Activated CD8-positive, alpha-beta memory T cell treated with anti-CD3 and anti-CD28 coated beads for 4 hours (primary cell): ENCODE data around the gene PRKAA1.
"Not testable (repeated sequence)": the region's sequence is repeated elsewhere in the genome, so short reads cannot be mapped to it uniquely, and the experiment has no call there.

Experiments
- DNase-seq, 2 donors: peaks; one replicate each; pipeline ENCODE4 v3.0.0-alpha.2; 2020; ENCODE audit warnings: low read depth in 2 of 2

PRKAA1 gene

DNA sequence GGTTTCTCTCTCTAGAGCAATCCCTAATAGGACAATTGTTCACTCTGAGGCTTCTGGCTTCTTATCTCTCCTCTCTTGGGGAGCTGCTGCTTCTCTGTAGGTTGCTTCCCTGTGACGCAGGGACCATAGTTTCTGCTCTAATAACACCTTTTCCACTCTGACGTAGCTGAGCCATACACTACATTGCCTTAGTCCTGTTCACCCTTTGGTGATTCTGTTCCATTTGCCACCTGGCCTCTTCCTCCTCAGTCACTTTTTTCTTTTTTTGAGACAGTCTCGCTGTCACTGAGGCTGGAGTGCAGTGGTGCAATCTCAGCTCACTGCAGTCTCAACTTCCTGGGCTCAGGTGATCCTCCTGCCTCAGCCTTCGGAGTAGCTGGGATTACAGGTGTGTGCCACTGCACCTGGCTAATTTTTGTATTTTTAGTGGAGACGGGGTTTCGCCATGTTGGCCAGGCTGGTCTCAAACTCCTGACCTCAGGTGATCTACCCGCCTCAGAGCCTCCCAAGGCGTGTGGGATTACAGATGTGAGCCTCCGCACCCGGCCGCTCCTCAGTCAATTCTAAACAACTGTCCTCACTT is 27.4 kb upstream of the PRKAA1 start:
- not testable (repeated sequence) for DNase-seq

- no peak for DNase-seq
Observed at GRCh38 chr5:40823459-40823858, 25.3 kb upstream of the PRKAA1 start.

GRCh38 chr5:40813698-40814281 is 15.6 kb upstream of the PRKAA1 start:
- no peak for DNase-seq

GRCh38 chr5:40812125-40812524 is 14.0 kb upstream of the PRKAA1 start:
- DNase-seq, result no peak

- no peak for DNase-seq
Observed at GRCh38 chr5:40801771-40802562, 3.8 kb upstream of the PRKAA1 start.

DNA sequence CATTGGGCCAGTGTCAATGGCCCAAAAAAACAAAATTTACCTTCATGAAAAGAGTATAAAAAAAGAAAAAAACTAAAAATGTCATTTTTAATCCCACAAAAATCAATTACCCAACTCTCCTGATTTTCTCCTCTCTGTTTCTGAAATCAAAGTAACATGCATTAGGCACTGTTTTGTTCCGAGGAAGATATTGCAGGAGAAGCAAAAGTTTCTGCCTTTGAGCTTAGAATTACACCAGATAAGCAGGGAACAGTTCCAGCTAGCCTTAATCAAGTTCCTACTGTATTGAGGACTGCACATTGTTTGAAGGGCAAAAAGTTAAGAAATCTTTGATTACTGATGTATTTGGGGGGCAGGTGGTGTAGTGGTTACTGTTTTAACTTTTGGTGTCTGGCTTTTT is 1.1 kb upstream of the PRKAA1 start:
- no peak for DNase-seq

DNA sequence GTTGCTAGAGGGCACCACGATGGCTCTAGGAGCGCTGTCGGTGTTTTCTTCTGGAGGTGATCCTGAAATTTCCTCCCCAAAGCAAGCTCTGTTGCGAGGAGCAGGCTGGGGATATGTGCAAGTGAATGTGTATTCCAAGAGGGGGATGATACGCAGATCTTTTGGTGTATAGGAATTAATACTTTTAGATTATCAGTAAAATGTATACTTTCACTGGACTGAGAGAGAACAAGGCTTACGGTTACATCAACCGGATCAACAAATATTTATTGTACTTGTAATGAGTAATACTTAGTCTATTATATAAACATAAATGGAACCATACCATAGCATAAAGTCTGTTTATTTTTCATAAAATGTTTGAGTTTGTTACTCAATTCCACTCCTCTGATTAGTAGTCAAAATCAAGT is 632 bp upstream of the PRKAA1 start:
- no peak for DNase-seq

DNA sequence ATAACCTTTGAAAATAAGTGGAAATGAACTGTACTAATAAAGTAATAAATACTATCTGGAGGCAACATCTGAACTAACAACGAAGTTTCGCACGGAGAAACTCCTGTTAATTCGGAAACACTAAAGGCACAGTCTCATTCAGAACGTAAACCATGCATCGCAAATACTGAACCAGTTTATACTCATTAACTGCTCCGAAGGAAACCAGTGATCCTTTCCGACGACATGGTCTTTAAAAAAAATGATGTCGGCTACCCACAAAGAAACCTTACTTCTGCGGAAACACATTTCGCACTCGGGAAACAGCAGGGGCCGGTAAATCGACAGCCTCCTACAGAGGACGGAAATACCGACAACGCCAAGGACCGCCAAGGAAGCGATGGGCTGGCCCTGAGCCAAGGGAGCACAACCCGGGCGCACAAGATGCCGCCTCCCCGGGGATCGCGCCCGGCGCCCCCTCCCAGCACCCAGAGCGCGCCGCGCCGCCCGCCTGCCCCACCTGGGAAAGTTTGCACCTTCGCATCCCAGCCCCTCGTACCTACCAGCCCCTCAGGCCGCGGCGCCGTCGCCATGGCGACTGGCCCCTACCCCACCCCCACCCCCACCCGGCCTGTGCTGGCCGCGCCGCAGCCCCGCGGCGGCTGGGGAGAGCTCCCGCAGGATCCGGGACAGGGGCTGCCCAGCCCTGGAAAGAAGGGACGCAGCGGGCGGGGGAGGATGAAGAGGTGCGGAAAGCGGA is 732 bp downstream of the PRKAA1 start:
- DNase-seq, result peak; percentile 50 to 59

GRCh38 chr5:40796487-40796889 is 1.7 kb downstream of the PRKAA1 start:
- DNase-seq, result no peak

DNA sequence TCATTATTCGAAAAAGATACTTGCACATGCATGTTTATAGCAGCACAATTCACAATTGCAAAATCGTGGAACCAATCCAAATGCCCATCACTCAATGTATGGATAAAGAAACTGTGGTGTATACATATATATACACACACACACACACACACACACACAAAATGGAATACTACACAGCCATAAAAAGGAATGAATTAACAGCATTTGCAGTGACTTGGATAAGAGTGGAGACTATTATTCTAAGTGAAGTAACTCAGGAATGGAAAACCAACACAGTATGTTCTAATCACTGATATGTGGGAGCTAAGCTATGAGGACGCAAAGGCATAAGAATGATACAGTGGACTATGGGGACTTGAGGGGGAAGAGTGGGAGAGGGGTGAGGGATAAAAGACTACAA is 3.3 kb downstream of the PRKAA1 start:
- not testable (repeated sequence) for DNase-seq

GRCh38 chr5:40794340-40794739 is 3.8 kb downstream of the PRKAA1 start:
- DNase-seq, result not testable (repeated sequence)

DNA sequence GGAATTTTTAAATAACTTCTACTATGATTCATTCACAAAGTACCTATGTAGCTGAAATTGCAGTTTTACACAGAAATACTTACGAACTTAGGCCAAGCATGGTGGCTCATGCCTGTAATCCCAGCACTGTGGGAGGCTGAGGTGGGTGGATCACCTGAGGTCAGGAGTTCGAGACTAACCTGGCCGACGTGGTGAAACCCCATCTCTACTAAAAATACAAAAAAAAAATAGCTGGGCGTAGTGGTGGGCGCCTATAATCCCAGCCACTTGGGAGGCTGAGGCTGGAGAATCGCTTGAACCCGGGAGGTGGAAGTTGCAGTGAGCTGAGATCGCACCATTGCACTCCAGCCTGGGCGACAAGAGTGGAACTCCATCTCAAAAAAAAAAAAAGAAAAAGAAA is 5.5 kb downstream of the PRKAA1 start:
- DNase-seq, result not testable (repeated sequence)

- DNase-seq, result no peak
Observed at GRCh38 chr5:40791715-40792139, 6.4 kb downstream of the PRKAA1 start.

DNA sequence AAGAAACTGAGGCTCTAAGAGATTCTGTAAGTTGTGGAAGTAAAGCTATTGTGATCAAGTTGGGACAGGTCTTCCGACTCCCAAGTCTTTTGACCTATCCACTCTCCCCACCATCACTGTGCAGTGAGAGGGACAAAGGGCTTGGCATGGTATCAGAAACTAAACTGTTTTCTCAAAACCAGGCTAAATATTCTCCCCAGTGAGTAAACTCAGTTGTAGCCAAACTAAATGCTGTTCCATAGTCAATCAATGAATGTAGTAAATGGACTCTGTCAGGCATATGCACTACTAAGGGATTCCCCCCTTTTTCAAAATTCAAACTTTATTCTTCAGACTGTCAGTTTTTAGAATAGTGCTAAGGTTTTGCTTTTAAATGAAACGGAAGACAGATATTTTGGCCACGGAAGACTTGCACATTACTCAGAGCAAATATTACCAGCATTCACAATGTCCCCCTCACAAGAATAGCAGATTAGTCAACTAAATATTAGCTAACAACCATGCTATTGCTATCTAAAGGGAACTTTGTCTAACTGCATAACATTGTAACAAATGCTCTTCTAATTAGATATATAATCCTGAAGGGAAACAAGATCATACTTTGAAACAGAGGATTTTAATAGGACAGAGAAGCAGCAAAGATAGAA is 7.1 kb downstream of the PRKAA1 start:
- no peak for DNase-seq

GRCh38 chr5:40788941-40789340 is 9.2 kb downstream of the PRKAA1 start:
- DNase-seq, result not testable (repeated sequence)

DNA sequence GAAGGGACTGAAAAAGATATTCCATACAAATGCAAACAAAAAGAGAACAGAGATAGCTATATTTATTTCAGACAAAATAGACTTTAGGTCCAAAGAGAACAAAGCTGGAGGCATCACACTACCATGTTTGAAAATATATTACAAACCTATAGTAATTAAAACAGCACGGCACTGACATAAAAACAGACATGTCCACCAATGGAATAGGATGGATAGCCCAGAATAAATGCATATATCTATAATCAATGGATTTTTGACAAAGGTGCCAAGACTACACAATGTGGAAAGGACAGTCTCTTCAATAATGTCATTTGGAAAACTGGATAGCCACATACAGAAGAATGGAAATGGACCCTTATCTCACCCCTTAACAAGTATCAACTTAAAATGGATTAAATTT is 10.2 kb downstream of the PRKAA1 start:
- DNase-seq, result no peak

DNA sequence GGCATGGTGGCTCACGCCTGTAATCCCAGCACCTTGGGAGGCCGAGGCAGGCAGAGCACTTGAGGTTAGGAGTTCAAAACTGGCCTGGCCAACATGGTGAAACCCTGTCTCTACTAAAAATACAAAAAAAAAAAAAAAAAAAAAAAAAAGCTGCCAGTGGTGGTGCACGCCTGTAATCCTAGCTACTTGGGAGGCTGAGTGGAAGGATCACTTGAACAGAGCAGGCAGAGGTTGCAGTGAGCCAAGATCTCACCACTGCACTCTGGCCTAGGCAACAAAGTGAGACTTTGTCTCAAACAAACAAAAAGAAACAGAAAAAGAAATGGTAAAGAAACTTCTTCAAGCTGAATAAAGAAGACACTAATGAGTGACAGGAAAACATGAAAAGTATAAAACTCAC is 11.5 kb downstream of the PRKAA1 start:
- DNase-seq, result not testable (repeated sequence)

DNA sequence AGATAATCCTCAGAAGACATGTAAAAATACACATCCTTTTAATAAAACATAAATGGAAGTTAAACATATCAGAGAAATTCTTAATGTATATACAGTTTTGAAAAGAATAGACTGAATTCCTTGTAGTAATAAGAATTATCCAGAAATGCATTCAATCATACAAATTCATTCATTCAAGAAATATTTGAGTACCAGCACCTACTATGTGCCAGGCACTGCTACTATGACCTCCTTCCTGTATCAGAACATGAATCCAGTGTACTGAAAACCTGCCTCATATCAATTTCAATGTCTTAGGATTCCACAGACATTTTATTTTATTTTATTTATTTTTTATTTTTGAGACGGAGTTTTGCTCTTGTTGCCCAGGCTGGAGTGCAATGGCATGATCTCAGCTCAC is 13.3 kb downstream of the PRKAA1 start:
- no peak for DNase-seq

DNA sequence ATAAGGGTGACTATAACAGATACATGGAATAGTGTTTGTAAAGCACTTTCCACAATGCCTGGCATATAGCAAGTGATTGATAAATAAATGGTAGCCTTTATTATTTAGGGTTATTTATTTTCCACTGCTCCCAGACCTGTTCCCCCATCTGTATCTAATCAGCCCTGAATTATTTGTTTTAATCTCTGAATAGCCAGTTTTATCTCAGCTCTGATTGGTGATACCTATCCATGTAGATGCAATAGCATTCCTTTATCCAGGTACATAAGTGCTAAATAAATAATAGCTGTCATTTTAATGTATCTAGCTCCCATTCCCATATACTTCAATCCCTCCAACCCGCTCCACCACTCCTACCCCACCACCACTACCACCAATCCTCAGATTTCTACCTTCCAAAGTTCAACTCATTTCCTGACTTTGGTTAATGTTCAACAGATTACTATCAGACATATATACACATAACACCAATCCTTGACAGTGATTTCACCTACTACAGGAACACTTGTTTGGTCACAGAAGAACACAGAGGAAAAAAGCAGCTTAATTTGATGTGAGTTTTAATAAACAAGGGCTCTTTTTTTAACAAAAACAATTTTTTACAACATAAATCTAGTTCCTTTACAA is 14.0 kb downstream of the PRKAA1 start:
- DNase-seq, result no peak

DNA sequence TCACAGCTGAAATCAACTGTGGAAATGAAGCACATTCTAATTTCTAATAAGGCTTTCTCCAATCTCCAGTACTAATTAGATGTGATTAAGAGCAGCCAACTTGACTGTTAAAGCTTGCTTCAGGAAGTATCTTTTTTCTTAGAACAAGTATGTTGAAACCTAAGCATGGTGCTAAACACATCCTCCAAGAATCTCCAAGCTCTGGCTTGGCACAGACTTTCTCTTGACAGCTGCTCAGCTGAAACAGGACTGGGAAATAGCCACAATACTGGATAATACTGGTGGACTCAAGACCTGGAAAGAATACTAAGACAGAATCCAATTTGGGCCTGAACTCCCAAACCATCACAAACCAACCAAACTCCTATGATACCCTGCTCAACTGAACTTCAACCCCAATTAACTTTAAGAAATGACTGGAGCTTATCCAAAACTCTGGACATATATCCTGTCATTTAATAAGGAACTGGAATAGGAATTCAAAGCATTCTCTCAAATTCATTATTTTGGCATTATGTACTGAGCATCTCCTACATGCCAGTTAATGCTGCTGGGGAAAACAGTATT is 16.2 kb downstream of the PRKAA1 start:
- no peak for DNase-seq

DNA sequence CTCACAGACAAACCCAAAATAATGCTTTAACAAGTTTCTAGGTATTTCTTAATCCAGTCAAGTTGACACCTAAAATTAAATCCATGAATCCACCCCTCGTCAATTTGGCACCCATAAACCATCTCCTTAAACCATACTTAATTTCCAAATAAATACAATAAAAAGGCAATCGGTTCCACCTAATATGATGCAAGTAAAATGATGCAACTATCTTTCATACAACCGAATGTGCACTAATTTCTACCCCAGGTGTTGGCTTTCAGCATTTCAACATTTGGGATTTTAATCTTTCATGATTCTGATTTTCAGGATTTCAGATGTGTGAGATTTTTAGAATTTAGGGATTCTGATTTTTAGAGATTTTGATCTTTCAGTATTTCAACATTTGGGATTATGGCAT is 17.3 kb downstream of the PRKAA1 start:
- no peak for DNase-seq
